Measurements from ENCODE around the gene TRANK1. TPM values are rescaled to one million over a fixed set of nuclear protein-coding genes. Genes with fewer than 3 reads are reported as not detected.

Gene TRANK1
- total RNA-seq: 6.6 TPM
- long read RNA-seq, partial matches to known transcripts: 2 of 5 reads
- long read RNA-seq, other reads (novel, unspliced or antisense): 3 of 5 reads

DNA sequence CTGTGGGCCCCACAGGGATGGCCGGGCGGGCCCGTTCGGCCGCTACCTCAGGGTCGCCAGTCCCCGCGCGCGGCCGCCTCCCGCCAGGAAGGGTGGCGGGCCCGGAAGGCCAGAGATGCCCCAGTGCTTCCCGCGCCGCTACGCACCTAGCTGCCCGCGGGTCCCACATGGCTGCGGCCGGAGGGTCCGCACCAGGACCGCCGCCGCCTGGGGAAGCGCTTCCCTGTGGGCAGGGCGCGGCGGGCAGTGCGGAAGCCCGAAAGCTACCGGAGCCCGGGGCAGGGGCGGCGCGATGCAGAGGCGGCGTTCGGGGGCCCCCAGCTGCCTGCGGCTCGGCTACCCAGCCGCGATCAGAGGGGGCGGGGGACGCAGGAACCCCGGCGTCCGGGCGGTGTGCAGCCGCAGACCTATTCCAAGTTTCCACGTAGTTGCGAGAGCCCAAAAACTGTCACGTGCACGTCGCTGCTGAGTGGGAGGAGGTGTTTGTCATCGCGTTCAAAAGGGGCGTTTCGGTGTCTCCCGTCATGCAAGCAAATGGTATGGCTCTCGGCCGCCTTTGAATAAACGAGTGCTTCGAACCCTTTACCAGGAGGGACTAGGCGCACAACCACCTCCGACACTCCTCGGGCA is at the start of gene TRANK1:
Gene TRANK1 (minus strand): TSS at position 414 of the 630 bp plus-strand sequence. CDS start 245 bp downstream, at position 169.
- H3K4me3 ChIP-seq: peak within 1 kb of the TSS; percentile 80
- H3K27me3 ChIP-seq (ENCODE audit: low read depth): no peaks in the 10 kb centered on the region
- TF ChIP-seq, protein P1, sequence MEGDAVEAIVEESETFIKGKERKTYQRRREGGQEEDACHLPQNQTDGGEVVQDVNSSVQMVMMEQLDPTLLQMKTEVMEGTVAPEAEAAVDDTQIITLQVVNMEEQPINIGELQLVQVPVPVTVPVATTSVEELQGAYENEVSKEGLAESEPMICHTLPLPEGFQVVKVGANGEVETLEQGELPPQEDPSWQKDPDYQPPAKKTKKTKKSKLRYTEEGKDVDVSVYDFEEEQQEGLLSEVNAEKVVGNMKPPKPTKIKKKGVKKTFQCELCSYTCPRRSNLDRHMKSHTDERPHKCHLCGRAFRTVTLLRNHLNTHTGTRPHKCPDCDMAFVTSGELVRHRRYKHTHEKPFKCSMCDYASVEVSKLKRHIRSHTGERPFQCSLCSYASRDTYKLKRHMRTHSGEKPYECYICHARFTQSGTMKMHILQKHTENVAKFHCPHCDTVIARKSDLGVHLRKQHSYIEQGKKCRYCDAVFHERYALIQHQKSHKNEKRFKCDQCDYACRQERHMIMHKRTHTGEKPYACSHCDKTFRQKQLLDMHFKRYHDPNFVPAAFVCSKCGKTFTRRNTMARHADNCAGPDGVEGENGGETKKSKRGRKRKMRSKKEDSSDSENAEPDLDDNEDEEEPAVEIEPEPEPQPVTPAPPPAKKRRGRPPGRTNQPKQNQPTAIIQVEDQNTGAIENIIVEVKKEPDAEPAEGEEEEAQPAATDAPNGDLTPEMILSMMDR (IDR thresholded peaks at IDR 0.05; ENCODE audit: borderline replicate concordance): no peak
- intact Hi-C loops (cut with micrococcal nuclease): no loop called here
- peaks cover 20% of the 10 kb centered on the region for H3K4me1 ChIP-seq
- peaks cover 27% of the 10 kb centered on the region for H3K9me3 ChIP-seq (replicated peaks)
- H3K27ac ChIP-seq (replicated peaks): peak within 1 kb of the TSS; percentile 62
- no peaks in the 10 kb centered on the region for H3K36me3 ChIP-seq
- DNase-seq: peak; percentile 63

DNA sequence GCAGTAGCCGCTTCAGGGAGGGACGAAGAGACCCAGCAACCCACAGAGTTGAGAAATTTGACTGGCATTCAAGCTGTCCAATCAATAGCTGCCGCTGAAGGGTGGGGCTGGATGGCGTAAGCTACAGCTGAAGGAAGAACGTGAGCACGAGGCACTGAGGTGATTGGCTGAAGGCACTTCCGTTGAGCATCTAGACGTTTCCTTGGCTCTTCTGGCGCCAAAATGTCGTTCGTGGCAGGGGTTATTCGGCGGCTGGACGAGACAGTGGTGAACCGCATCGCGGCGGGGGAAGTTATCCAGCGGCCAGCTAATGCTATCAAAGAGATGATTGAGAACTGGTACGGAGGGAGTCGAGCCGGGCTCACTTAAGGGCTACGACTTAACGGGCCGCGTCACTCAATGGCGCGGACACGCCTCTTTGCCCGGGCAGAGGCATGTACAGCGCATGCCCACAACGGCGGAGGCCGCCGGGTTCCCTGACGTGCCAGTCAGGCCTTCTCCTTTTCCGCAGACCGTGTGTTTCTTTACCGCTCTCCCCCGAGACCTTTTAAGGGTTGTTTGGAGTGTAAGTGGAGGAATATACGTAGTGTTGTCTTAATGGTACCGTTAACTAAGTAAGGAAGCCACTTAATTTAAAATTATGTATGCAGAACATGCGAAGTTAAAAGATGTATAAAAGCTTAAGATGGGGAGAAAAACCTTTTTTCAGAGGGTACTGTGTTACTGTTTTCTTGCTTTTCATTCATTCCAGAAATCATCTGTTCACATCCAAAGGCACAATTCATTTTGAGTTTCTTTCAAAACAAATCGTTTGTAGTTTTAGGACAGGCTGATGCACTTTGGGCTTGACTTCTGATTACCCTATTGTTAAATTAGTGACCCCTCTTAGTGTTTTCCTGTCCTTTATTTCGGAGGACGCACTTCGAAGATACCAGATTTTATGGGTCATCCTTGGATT is 48.8 kb upstream of the TRANK1 start, which contains the start of gene MLH1:
Gene MLH1 (plus strand): TSS at position 193 of the 958 bp plus-strand sequence. CDS start 30 bp downstream, at position 223.
- H3K36me3 ChIP-seq: peaks cover 37% of the 10 kb centered on the region
- intact Hi-C loops (cut with micrococcal nuclease): no loop called here
- H3K4me1 ChIP-seq: peaks cover 79% of the 10 kb centered on the region

DNA sequence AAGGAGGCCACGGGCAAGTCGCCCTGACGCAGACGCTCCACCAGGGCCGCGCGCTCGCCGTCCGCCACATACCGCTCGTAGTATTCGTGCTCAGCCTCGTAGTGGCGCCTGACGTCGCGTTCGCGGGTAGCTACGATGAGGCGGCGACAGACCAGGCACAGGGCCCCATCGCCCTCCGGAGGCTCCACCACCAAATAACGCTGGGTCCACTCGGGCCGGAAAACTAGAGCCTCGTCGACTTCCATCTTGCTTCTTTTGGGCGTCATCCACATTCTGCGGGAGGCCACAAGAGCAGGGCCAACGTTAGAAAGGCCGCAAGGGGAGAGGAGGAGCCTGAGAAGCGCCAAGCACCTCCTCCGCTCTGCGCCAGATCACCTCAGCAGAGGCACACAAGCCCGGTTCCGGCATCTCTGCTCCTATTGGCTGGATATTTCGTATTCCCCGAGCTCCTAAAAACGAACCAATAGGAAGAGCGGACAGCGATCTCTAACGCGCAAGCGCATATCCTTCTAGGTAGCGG is 48.0 kb upstream of the TRANK1 start, which contains the start of gene EPM2AIP1:
Gene EPM2AIP1 (minus strand): TSS at position 326 of the 520 bp plus-strand sequence. CDS start 54 bp downstream, at position 272.
- intact Hi-C loops (cut with micrococcal nuclease): no loop called here
- H3K9me3 ChIP-seq (replicated peaks): no peaks in the 10 kb centered on the region

More for the DNA sequence above, 48.8 kb upstream of the TRANK1 start, which contains the start of gene MLH1:
- TF ChIP-seq, protein P1 (IDR thresholded peaks at IDR 0.05; ENCODE audit: borderline replicate concordance): no peak
- Histone ChIP-seq H3K9me3 (replicated peaks) (no peaks in the 10 kb centered on the region), H3K27me3 (ENCODE audit: low read depth) (no peaks in the 10 kb centered on the region), H3K27ac (replicated peaks) (peak within 1 kb of the TSS; percentile 97), H3K4me3 (peak within 1 kb of the TSS; percentile 79)
- peak; percentile 98 for DNase-seq

DNA sequence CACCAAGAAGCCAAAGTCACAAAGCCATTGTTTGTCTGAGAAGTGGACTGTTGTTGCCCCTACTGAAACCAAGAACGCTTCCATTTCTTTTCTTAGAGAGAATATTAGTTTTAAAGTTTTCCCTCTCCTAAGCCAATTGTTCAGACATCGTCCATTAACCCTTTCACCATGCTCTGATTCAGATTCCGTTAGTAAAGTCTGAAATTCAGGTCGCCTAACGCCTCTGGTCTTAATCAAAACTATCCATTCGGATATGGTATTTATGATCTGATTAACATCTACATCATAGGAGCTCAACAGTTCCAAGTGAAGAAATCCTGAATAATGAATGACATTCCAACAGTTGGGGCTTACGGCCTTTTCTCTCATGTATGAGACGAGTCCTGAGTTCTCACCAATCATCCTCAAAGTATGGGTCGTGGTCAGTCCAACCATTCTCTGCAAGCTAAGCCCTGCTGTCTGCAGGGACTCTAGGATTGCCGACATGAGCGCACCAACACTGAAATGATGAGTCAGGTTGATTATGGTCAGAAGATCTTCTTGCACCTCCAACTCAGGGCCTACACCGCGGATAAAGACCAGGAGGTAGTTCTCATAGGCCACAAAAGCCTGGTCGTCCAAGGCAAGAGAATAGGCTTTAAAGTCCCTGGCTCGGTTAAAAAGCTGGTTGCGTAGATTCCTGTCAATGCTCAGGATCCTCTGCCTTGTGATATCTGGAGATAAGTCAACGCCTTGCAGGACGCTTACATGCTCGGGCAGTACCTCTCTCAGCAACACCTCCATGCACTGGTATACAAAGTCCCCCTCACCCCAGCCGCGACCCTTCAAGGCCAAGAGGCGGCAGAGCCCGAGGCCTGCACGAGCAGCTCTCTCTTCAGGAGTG is 47.3 kb upstream of the TRANK1 start:
- peak overlapping the region; percentile 79 for H3K4me3 ChIP-seq
- peaks cover 86% of the 10 kb centered on the region for H3K4me1 ChIP-seq
- no peaks in the 10 kb centered on the region for H3K9me3 ChIP-seq (replicated peaks)
- TF ChIP-seq, protein P1 (IDR thresholded peaks at IDR 0.05; ENCODE audit: borderline replicate concordance): no peak
- intact Hi-C loops (cut with micrococcal nuclease): no loop called here
- H3K27ac ChIP-seq (replicated peaks): peak overlapping the region; percentile 97
- H3K27me3 ChIP-seq (ENCODE audit: low read depth): no peaks in the 10 kb centered on the region
- DNase-seq: no peak
- peaks cover 28% of the 10 kb centered on the region for H3K36me3 ChIP-seq

More for the DNA sequence above, 48.0 kb upstream of the TRANK1 start, which contains the start of gene EPM2AIP1:
- H3K27ac ChIP-seq (replicated peaks): peak within 1 kb of the TSS; percentile 97
- H3K4me3 ChIP-seq: peak within 1 kb of the TSS; percentile 79
- no peak for DNase-seq
- H3K27me3 ChIP-seq (ENCODE audit: low read depth): no peaks in the 10 kb centered on the region
- H3K4me1 ChIP-seq: peaks cover 86% of the 10 kb centered on the region
- peaks cover 30% of the 10 kb centered on the region for H3K36me3 ChIP-seq
- TF ChIP-seq, protein P1 (IDR thresholded peaks at IDR 0.05; ENCODE audit: borderline replicate concordance): peak; percentile 52
